Left ventricle myocardium superior (tissue), 1 donor: ENCODE measurements around the gene SMC5. TPM values are rescaled to one million over a fixed set of nuclear protein-coding genes. Genes with fewer than 3 reads are reported as not detected.
A peak's percentile ranks its signal among the peaks of the same experiment; 100 is the strongest.
"Not testable (repeated sequence)": the region's sequence is repeated elsewhere in the genome, so short reads cannot be mapped to it uniquely, and the experiment has no call there.

ENCODE experiments used
- ATAC-seq: fragments of 200-7000 bp; cut with Tn5 transposase; one replicate; pipeline ENCODE4 v1.9.1; 2020; ENCODE audit warnings: mild to moderate bottlenecking, moderate library complexity
- DNase-seq: peaks from one replicate; pipeline ENCODE4 v3.0.0-alpha.2; 2020
- intact Hi-C: fragments of 100-400 bp; cut with micrococcal nuclease; formaldehyde crosslinking; loops from one replicate; pipeline ENCODE4 v1.11.0; 2022
- total RNA-seq: library from RNA; stranded (reverse); fragmentation: NEBNext Ultra II Directional; extraction: Animal tissue kit (Norgen Biotek cat#: 25700); gene quantifications from one replicate; pipeline ENCODE4 v1.2.1, GENCODE V29; 2021
- donor health status: DM: no; HTN: yes; CAD: no; lungs with severe emphysema.

The SMC5 gene
- total RNA-seq, 1 donor from 2014 or later: 10.5 TPM

DNA sequence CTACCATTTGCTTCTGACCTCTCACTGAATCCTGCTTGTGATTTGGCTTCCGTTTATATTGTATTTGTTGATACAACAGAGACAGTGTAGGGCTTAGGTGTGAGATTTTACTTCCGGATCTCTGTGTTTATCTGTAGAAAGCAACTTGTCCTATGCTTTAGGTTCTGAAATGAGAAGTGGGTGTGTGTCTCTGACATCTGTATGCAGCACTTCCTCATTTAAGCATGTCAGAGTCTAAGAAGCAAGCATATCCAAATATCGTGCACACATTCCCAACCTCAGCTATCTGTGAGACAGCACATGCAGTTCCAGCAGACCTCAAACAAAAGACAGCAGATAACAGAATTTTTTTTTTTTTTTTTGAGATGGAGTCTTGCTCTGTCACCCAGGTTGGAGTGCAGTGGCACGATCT lies 139.4 kb downstream of the SMC5 start:
- ATAC-seq: peak; percentile 70
- intact Hi-C loops: no loop called here

GRCh38 chr9:70399141-70399540 lies 140.4 kb downstream of the SMC5 start:
- DNase-seq (no peak), ATAC-seq (no peak)
- intact Hi-C loops: no loop called here

More for the DNA sequence above, 139.4 kb downstream of the SMC5 start:
- DNase-seq: no peak

GRCh38 chr9:70400107-70400892 lies 141.5 kb downstream of the SMC5 start:
- DNase-seq (no peak), ATAC-seq (peak; percentile 9)
- intact Hi-C loops: loop anchor here (10.0 kb wide), 1 partner anchor 45 kb away; no protein-coding TSS in a partner anchor

GRCh38 chr9:70401241-70401640 lies 142.5 kb downstream of the SMC5 start:
- not testable (repeated sequence) for ATAC-seq, DNase-seq
- intact Hi-C loops: loop anchor here (10.0 kb wide), 1 partner anchor 46 kb away; no protein-coding TSS in a partner anchor

DNA sequence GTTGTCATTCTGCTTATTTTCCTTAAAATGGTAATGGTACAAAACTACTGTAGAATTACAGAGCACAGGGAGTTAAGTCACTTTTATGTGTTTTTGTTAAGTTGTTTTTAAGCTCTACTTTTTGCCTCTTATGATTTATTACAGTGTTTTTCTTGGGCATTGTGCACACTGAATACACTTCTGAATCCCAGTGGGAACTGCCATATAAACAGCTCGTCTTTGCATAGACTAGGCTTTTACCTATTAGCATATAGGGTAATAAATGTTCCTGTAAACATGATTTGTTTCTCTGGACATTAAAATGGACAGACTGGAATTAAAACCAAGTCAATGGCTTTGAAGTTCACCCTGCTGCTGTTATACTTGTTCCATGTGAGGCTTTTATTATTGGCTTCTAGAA lies 143.4 kb downstream of the SMC5 start:
- no peak for DNase-seq
- no peak for ATAC-seq
- intact Hi-C loops: loop anchor here (10.0 kb wide), 1 partner anchor 47 kb away; no protein-coding TSS in a partner anchor

GRCh38 chr9:70403166-70403565 lies 144.4 kb downstream of the SMC5 start:
- intact Hi-C loops: loop anchor here (10.0 kb wide), 1 partner anchor 48 kb away; no protein-coding TSS in a partner anchor
- ATAC-seq: no peak

GRCh38 chr9:70403618-70404025 lies 144.8 kb downstream of the SMC5 start:
- intact Hi-C loops: loop anchor here (10.0 kb wide), 1 partner anchor 49 kb away; no protein-coding TSS in a partner anchor
- DNase-seq: no peak
- ATAC-seq: no peak

More at GRCh38 chr9:70403166-70403565, 144.4 kb downstream of the SMC5 start:
- DNase-seq: no peak

DNA sequence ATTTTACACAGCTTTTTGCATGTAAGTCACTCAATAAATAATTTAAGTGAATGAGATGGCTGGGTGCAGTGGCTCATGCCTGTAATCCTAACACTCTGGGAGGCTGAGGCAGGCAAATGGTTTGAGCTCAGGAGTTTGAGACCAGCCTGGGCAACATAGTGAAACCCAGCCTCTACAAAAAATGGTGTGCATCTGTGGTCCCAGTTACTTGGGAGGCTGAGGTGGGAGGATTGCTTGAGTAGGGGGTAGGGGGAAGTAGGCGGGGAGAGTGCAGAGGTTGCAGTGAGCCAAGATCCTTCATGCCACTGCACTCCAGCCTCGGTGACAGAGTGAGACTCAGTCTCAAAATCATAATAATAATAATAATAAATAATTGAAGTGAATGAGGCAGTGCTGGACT lies 145.5 kb downstream of the SMC5 start:
- no peak for DNase-seq
- intact Hi-C loops: loop anchor here (10.0 kb wide), 1 partner anchor 49 kb away; no protein-coding TSS in a partner anchor
- no peak for ATAC-seq

Other genes with a start within 250 kb of the SMC5 start
- gene MAMDC2, start 215.1 kb upstream of the SMC5 start, total RNA-seq: 8.9 TPM
- 54.9 TPM for gene KLF9, start 155.7 kb downstream of the SMC5 start, total RNA-seq